Stimulated activated effector memory CD8-positive, alpha-beta T cell treated with anti-CD3 and anti-CD28 coated beads, Interleukin-12 subunit alpha, Interleukin-12 subunit beta, amount 100 ng/mL, for 72 hours (primary cell): ENCODE data around the gene RNF43.

Experiments
- ATAC-seq: fragments of 150-1000 bp; cut with Tn5 transposase; 2 replicates; pipeline ENCODE4 v1.10.0; 2021
- DNase-seq, 2 donors: peaks; one replicate each; pipeline ENCODE4 v3.0.0; 2021 to 2022; ENCODE audit warnings: low spot score in 2 of 2
- H3K27ac Mint-ChIP-seq: one replicate; pipeline ENCODE4 v1.8.0; 2022; ENCODE audit warnings: mild to moderate bottlenecking, mixed read lengths
- H3K36me3 Mint-ChIP-seq: one replicate; pipeline ENCODE4 v1.8.0; 2022; ENCODE audit warnings: mild to moderate bottlenecking, mixed read lengths
- H3K4me1 Mint-ChIP-seq: one replicate; pipeline ENCODE4 v1.8.0; 2022; ENCODE audit warnings: mixed read lengths
- H3K4me3 Mint-ChIP-seq: one replicate; pipeline ENCODE4 v1.8.0; 2022; ENCODE audit warnings: mild to moderate bottlenecking, mixed read lengths
- H3K9me3 Mint-ChIP-seq: one replicate; pipeline ENCODE4 v1.8.0; 2022; ENCODE audit warnings: mixed read lengths

Gene RNF43

GRCh38 chr17:58394534-58395223 lies 22.7 kb downstream of the RNF43 start:
- ATAC-seq: no peak
- no peak for DNase-seq
- Mint-ChIP-seq H3K27ac (no peak overlapping the region), H3K9me3 (no peaks in the 10 kb centered on the region), H3K36me3 (no peaks in the 10 kb centered on the region), H3K4me3 (no peak overlapping the region), H3K4me1 (no peaks in the 10 kb centered on the region)

- Mint-ChIP-seq H3K9me3 (no peaks in the 10 kb centered on the region), H3K36me3 (no peaks in the 10 kb centered on the region), H3K4me3 (no peak overlapping the region), H3K4me1 (peaks cover 11% of the 10 kb centered on the region), H3K27ac (no peak overlapping the region)
- no peak for DNase-seq
- no peak for ATAC-seq
These were observed 25.9 kb downstream of the RNF43 start for GRCh38 chr17:58391302-58391984.

- no peaks in the 10 kb centered on the region for H3K36me3 Mint-ChIP-seq
- ATAC-seq (no peak), DNase-seq (no peak)
- H3K4me1 Mint-ChIP-seq: peaks cover 11% of the 10 kb centered on the region
- no peak overlapping the region for H3K4me3 Mint-ChIP-seq
- no peaks in the 10 kb centered on the region for H3K9me3 Mint-ChIP-seq
- no peak overlapping the region for H3K27ac Mint-ChIP-seq
These were observed 26.4 kb downstream of the RNF43 start for GRCh38 chr17:58390884-58391283.

GRCh38 chr17:58388302-58389190 lies 28.8 kb downstream of the RNF43 start:
- no peaks in the 10 kb centered on the region for H3K9me3 Mint-ChIP-seq
- ATAC-seq (no peak), DNase-seq (no peak)
- peak overlapping the region; percentile 61 for H3K27ac Mint-ChIP-seq
- H3K36me3 Mint-ChIP-seq: no peaks in the 10 kb centered on the region
- peaks cover 11% of the 10 kb centered on the region for H3K4me1 Mint-ChIP-seq
- no peak overlapping the region for H3K4me3 Mint-ChIP-seq

- Mint-ChIP-seq H3K27ac (peak overlapping the region; percentile 61), H3K9me3 (no peaks in the 10 kb centered on the region), H3K36me3 (no peaks in the 10 kb centered on the region), H3K4me3 (no peak overlapping the region), H3K4me1 (peaks cover 11% of the 10 kb centered on the region)
- DNase-seq: no peak
- ATAC-seq: peak; percentile 99
These were observed 29.5 kb downstream of the RNF43 start for GRCh38 chr17:58387834-58388233.

DNA sequence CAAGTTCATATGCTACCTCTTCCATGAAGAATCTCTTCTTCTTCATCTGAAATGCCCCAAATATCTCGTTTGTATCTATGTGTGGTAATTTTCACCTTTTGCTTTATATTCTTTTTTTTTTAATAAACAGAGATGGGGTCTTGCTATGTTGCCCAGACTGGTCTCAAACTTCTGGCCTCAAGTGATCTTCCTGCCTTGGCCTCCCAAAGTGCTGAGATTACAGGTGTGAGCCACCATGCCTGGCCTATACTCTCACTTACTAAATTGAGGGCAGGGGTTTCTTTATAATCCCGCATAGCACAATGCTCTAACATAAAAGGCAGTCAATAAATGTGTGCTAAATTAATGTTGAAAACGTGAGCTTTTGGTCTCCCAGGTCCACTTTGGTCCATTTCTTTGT lies 30.6 kb downstream of the RNF43 start:
- no peaks in the 10 kb centered on the region for H3K9me3 Mint-ChIP-seq
- ATAC-seq (no peak), DNase-seq (no peak)
- H3K4me3 Mint-ChIP-seq: no peak overlapping the region
- no peak overlapping the region for H3K27ac Mint-ChIP-seq
- H3K36me3 Mint-ChIP-seq: no peaks in the 10 kb centered on the region
- H3K4me1 Mint-ChIP-seq: peaks cover 23% of the 10 kb centered on the region

DNA sequence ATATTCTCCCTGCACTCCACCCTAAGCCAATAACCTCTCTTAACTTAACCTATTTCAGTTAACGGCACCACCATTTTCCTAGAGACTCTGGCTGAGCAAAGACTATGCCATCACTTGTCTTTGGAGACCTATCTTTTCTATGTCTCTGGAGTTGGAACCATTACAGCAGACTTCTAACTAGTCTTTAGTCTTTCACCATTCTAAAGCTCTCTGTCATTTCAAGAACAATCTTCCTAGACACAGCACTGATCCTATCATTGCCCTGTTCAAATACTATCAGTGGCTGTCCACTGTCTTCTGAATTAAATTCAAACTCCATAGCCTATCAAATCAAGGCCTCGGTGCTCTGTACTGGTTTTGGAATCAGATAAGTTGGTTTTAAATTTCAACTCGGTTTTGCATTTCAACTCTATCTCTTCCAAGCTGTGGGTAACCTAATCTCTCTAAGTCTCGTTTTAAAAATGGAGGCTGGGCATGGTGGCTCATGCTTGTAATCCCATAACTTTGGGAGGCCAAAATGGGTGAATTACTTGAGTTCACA lies 31.9 kb downstream of the RNF43 start:
- ATAC-seq (no peak), DNase-seq (no peak)
- Mint-ChIP-seq H3K4me1 (peaks cover 31% of the 10 kb centered on the region), H3K27ac (no peak overlapping the region), H3K9me3 (no peaks in the 10 kb centered on the region), H3K36me3 (no peaks in the 10 kb centered on the region), H3K4me3 (no peak overlapping the region)

DNA sequence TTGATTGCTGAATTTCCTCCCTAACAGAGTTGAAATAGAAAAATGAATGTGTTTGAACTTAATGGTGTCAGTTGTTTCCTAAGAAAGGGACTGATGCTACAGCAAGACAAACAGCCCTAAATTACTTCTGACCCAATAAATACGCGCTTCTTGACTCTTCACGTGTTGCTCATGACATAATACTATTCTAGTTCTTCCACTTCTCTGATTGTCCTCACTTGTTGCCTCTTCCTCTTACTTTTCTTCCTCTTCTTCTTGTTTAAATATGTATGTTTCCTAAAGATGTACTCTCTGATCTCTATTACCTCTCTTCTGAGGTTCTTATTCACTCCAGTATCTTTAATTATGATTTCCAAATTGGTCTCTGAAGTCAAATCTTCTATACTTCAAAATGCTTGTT lies 32.4 kb downstream of the RNF43 start:
- peaks cover 31% of the 10 kb centered on the region for H3K4me1 Mint-ChIP-seq
- no peak for ATAC-seq
- no peak overlapping the region for H3K27ac Mint-ChIP-seq
- H3K9me3 Mint-ChIP-seq: no peaks in the 10 kb centered on the region
- H3K36me3 Mint-ChIP-seq: no peaks in the 10 kb centered on the region
- no peak overlapping the region for H3K4me3 Mint-ChIP-seq
- DNase-seq: no peak

DNA sequence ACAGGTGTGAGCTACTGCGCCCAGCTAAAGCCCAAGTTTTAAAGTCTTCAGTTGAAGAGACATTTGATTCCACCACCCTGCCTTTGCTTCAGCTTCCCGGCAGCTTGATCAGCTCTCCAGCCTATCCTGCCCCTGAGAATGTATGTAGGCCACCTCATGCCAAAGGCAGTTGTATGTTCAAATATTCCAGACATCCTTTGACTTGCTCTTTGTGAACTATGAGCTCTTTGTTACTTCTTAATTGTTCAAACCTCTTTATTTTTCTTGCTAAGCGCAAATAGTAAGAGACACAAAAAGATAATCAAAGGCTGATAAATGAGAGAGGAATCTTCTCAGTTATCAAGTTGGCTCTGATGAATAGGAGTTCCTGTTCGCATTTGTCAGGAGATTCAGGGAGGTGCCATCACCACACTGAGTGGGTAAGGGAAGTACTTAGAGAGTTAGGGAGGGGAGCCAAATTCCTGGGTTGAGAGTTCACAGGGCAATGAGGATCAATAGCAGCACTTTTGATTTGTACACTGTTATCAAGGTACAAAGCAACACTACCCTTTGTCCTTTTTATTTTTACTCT lies 33.4 kb downstream of the RNF43 start:
- ATAC-seq (no peak), DNase-seq (no peak)
- Mint-ChIP-seq H3K36me3 (no peaks in the 10 kb centered on the region), H3K4me3 (no peak overlapping the region), H3K27ac (no peak overlapping the region), H3K4me1 (peaks cover 31% of the 10 kb centered on the region), H3K9me3 (no peaks in the 10 kb centered on the region)

DNA sequence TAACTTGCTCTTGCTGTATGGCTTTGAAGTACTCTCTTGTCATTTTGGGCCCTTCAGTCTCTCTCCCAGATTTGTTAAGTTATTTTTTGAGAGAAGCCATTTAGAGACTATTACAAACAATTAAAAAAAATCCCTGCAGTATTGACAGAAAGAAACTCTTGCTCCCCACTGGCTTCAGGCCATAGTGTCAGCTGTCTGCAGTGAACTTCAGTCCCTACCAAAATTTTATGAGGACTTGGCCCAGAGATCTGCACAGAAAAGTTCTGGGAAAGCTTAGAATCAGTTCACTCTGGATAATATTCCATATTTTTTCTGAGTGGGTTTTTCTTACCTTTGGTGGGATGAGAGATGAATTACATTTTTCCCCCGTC lies 34.5 kb downstream of the RNF43 start:
- no peaks in the 10 kb centered on the region for H3K9me3 Mint-ChIP-seq
- no peak overlapping the region for H3K4me3 Mint-ChIP-seq
- no peaks in the 10 kb centered on the region for H3K36me3 Mint-ChIP-seq
- H3K27ac Mint-ChIP-seq: peak overlapping the region; percentile 1
- DNase-seq: no peak
- H3K4me1 Mint-ChIP-seq: peaks cover 24% of the 10 kb centered on the region
- no peak for ATAC-seq

GRCh38 chr17:58382108-58382871 lies 35.0 kb downstream of the RNF43 start:
- H3K36me3 Mint-ChIP-seq: no peaks in the 10 kb centered on the region
- H3K4me1 Mint-ChIP-seq: peaks cover 20% of the 10 kb centered on the region
- ATAC-seq (peak; percentile 80), DNase-seq (peak in 1 of 2 donors; percentile 53)
- H3K9me3 Mint-ChIP-seq: no peaks in the 10 kb centered on the region
- H3K4me3 Mint-ChIP-seq: no peak overlapping the region
- peak overlapping the region; percentile 1 for H3K27ac Mint-ChIP-seq

DNA sequence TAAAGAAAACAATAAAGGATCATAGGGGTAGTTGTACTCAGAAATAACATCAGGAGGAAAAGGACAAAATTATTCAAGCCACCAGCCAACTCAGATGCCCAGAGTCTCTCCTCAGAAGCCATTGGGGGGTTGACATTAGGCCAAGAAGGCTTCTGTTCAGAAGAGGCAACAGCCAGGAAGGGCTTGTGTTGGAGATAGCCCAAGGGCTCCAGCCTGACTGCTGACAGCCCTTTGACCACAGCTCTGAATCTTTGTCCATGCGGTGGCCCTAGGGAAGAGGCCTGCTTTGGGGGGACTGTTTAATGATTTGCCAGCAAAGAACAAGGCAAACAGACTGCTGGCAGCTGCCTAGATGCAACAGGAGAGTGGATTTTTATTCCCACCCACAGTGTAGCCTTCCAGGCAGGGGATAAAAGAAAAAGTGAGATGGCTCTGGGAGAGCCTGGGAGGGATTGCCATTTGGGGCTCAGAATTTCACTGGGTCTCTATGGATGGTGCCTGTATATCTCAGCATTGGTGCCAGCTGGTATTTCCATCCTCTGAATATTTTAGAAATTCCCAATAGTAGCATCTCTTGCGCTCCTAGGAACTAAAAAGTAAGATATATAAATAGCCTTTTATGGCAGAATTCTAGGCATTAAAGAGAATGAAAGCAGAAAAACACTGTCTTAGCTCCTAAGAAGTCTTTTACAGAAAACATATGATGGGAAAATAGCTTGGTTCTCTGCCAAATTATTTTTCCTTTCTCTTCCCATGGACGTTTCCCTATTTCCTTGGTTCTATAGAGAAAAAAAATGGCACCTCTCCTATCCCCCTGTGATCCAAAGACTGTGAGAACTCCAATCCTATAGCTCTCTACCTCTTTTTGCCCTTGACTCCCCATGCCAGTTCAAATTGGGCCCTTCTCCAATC lies 36.0 kb downstream of the RNF43 start:
- peak overlapping the region; percentile 49 for H3K27ac Mint-ChIP-seq
- H3K9me3 Mint-ChIP-seq: no peaks in the 10 kb centered on the region
- H3K36me3 Mint-ChIP-seq: no peaks in the 10 kb centered on the region
- ATAC-seq: no peak
- no peak overlapping the region for H3K4me3 Mint-ChIP-seq
- no peak for DNase-seq
- H3K4me1 Mint-ChIP-seq: peaks cover 20% of the 10 kb centered on the region

GRCh38 chr17:58380207-58381123 lies 36.9 kb downstream of the RNF43 start:
- Mint-ChIP-seq H3K4me3 (no peak overlapping the region), H3K4me1 (peaks cover 20% of the 10 kb centered on the region), H3K36me3 (no peaks in the 10 kb centered on the region), H3K9me3 (no peaks in the 10 kb centered on the region), H3K27ac (peak overlapping the region; percentile 49)
- ATAC-seq (no peak), DNase-seq (no peak)
